ENCODE data around the gene MALRD1. TPM values are rescaled to one million over a fixed set of nuclear protein-coding genes. Genes with fewer than 3 reads are reported as not detected.

The MALRD1 gene
- total and polyA plus RNA-seq, 2 of the 8 experiments (the other 6 are each of a cell fraction or from before 2014, with no cell fraction given), result 0.32 to 0.35 TPM

DNA sequence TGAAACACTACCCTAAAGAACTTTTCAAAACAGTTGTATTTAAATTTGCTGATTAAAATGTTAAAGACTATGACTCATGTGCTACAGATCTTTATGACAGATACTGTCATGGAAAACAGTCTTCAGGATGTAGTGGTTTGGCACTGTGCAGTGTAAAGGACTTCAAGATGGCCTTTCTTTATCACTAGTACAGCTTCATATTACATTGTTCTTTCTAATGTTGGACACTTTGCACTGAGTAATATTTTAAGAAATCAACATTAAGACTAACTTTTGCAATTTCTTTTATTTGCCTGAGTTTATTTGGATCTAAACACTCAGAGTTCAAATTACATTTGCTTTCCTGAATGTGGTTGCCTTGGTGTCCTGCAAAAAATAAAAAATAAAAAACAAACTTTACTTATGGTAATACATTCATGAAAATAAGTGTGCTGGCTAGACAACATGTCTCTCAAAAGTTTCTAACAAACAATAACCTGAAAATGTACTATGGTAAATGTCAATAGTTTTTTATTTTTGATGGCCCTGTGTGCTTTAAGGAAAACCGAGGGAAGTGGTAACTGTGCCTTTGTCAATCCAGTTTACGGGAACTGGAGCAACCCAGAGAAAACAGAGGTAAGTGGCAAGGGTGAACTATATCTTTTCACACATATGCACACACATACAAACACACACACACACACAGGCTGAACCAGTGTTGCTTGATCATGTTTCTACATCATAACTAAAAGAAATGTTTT is 681.7 kb downstream of the MALRD1 start (continued):
- TF ChIP-seq USF2 (IDR thresholded peaks at IDR 0.05; ENCODE audit: low read length) (no peak), SRF (IDR thresholded peaks at IDR 0.05; ENCODE audit: low read depth, low read length) (no peak), MAX (IDR thresholded peaks at IDR 0.05) (no peak), SIRT6 (IDR thresholded peaks at IDR 0.05; ENCODE audit: low read length) (no peak), BRCA1 (IDR thresholded peaks at IDR 0.05; ENCODE audit: low read depth, low read length) (no peak)
- TF ChIP-seq, protein P1, sequence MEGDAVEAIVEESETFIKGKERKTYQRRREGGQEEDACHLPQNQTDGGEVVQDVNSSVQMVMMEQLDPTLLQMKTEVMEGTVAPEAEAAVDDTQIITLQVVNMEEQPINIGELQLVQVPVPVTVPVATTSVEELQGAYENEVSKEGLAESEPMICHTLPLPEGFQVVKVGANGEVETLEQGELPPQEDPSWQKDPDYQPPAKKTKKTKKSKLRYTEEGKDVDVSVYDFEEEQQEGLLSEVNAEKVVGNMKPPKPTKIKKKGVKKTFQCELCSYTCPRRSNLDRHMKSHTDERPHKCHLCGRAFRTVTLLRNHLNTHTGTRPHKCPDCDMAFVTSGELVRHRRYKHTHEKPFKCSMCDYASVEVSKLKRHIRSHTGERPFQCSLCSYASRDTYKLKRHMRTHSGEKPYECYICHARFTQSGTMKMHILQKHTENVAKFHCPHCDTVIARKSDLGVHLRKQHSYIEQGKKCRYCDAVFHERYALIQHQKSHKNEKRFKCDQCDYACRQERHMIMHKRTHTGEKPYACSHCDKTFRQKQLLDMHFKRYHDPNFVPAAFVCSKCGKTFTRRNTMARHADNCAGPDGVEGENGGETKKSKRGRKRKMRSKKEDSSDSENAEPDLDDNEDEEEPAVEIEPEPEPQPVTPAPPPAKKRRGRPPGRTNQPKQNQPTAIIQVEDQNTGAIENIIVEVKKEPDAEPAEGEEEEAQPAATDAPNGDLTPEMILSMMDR (IDR thresholded peaks at IDR 0.05; ENCODE audit: control extremely low read depth in 1 of 3, insufficient read depth in 1 of 3, low read depth in 1 of 3, low read length in 3 of 3), result no peak
- TF ChIP-seq, protein P2, sequence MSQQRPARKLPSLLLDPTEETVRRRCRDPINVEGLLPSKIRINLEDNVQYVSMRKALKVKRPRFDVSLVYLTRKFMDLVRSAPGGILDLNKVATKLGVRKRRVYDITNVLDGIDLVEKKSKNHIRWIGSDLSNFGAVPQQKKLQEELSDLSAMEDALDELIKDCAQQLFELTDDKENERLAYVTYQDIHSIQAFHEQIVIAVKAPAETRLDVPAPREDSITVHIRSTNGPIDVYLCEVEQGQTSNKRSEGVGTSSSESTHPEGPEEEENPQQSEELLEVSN (IDR thresholded peaks at IDR 0.05), result no peak
